ENCODE measurements around the gene DEFB116. TPM values are rescaled to one million over a fixed set of nuclear protein-coding genes. Genes with fewer than 3 reads are reported as not detected.
"Not testable (repeated sequence)": the region's sequence is repeated elsewhere in the genome, so short reads cannot be mapped to it uniquely, and the experiment has no call there.

Gene DEFB116
- total RNA-seq, 1 donor, result not detected

- no peaks in the 10 kb centered on the region for H4K20me1 ChIP-seq (ENCODE audit: insufficient read depth, low read length)
- H3K9me3 ChIP-seq (ENCODE audit: low read depth, low read length), result peaks cover 7% of the 10 kb centered on the region
- no peaks in the 10 kb centered on the region for H3K79me2 ChIP-seq (ENCODE audit: insufficient read depth, low read length)
- H3K4me2 ChIP-seq (ENCODE audit: insufficient read depth, low read length), result no peak overlapping the region
- no peak overlapping the region for H3K27ac ChIP-seq (ENCODE audit: low read depth, low read length)
- no peak for DNase-seq (ENCODE audit: insufficient read length, low spot score, missing footprints)
- no peak for TF ChIP-seq CTCF (IDR thresholded peaks at IDR 0.05; ENCODE audit: extremely low read depth, low read depth, low read length)
- no peak overlapping the region for H2AFZ ChIP-seq (ENCODE audit: low read length)
- H3K4me3 ChIP-seq (ENCODE audit: insufficient read depth, low read length), result no peak overlapping the region
- no peaks in the 10 kb centered on the region for H3K4me1 ChIP-seq (ENCODE audit: insufficient read depth, low read length)
- H3K27me3 ChIP-seq (ENCODE audit: insufficient read depth, low read length), result no peaks in the 10 kb centered on the region
- no peaks in the 10 kb centered on the region for H3K36me3 ChIP-seq (ENCODE audit: insufficient read depth, low read length)
Observed at GRCh38 chr20:31322504-31322903, 14.1 kb upstream of the DEFB116 start.

- H3K27ac ChIP-seq (ENCODE audit: low read depth, low read length); H3K79me2 ChIP-seq (ENCODE audit: insufficient read depth, low read length); H3K4me3 ChIP-seq (ENCODE audit: insufficient read depth, low read length); H2AFZ ChIP-seq (ENCODE audit: low read length); H3K4me2 ChIP-seq (ENCODE audit: insufficient read depth, low read length); H3K4me1 ChIP-seq (ENCODE audit: insufficient read depth, low read length); H3K9me3 ChIP-seq (ENCODE audit: low read depth, low read length); H4K20me1 ChIP-seq (ENCODE audit: insufficient read depth, low read length); DNase-seq (ENCODE audit: insufficient read length, low spot score, missing footprints); H3K27me3 ChIP-seq (ENCODE audit: insufficient read depth, low read length); H3K36me3 ChIP-seq (ENCODE audit: insufficient read depth, low read length): not testable (repeated sequence)
Observed at GRCh38 chr20:31284964-31285363, 23.4 kb downstream of the DEFB116 start.

- Histone ChIP-seq H2AFZ (ENCODE audit: low read length) (no peak overlapping the region), H3K4me2 (ENCODE audit: insufficient read depth, low read length) (no peak overlapping the region), H3K27me3 (ENCODE audit: insufficient read depth, low read length) (no peaks in the 10 kb centered on the region), H3K9me3 (ENCODE audit: low read depth, low read length) (peaks cover 1% of the 10 kb centered on the region), H3K27ac (ENCODE audit: low read depth, low read length) (no peak overlapping the region), H3K36me3 (ENCODE audit: insufficient read depth, low read length) (no peaks in the 10 kb centered on the region), H3K4me3 (ENCODE audit: insufficient read depth, low read length) (no peak overlapping the region), H3K79me2 (ENCODE audit: insufficient read depth, low read length) (no peaks in the 10 kb centered on the region), H3K4me1 (ENCODE audit: insufficient read depth, low read length) (no peaks in the 10 kb centered on the region), H4K20me1 (ENCODE audit: insufficient read depth, low read length) (no peaks in the 10 kb centered on the region)
- TF ChIP-seq CTCF (IDR thresholded peaks at IDR 0.05; ENCODE audit: extremely low read depth, low read depth, low read length), result no peak
- DNase-seq (ENCODE audit: insufficient read length, low spot score, missing footprints), result peak; percentile 21
Observed at GRCh38 chr20:31278178-31278577, 30.2 kb downstream of the DEFB116 start.

GRCh38 chr20:31274441-31274840 is 33.9 kb downstream of the DEFB116 start:
- Histone ChIP-seq H2AFZ (ENCODE audit: low read length) (no peak overlapping the region), H3K4me3 (ENCODE audit: insufficient read depth, low read length) (no peak overlapping the region), H3K36me3 (ENCODE audit: insufficient read depth, low read length) (no peaks in the 10 kb centered on the region), H3K27me3 (ENCODE audit: insufficient read depth, low read length) (no peaks in the 10 kb centered on the region), H3K4me2 (ENCODE audit: insufficient read depth, low read length) (no peak overlapping the region), H3K9me3 (ENCODE audit: low read depth, low read length) (peaks cover 3% of the 10 kb centered on the region), H4K20me1 (ENCODE audit: insufficient read depth, low read length) (no peaks in the 10 kb centered on the region), H3K79me2 (ENCODE audit: insufficient read depth, low read length) (no peaks in the 10 kb centered on the region), H3K27ac (ENCODE audit: low read depth, low read length) (no peak overlapping the region), H3K4me1 (ENCODE audit: insufficient read depth, low read length) (no peaks in the 10 kb centered on the region)
- no peak for DNase-seq (ENCODE audit: insufficient read length, low spot score, missing footprints)
- no peak for TF ChIP-seq CTCF (IDR thresholded peaks at IDR 0.05; ENCODE audit: extremely low read depth, low read depth, low read length)

Measured in osteoblast (primary cell).